ENCODE measurements around the gene POLD2.

The POLD2 gene

GRCh38 chr7:44117801-44118429 is 5.4 kb downstream of the POLD2 start:
- TF ChIP-seq CTCF (IDR thresholded peaks at IDR 0.05; ENCODE audit: low read depth, low read length, poor library complexity, severe bottlenecking) (no peak), EZH2phosphoT487 (IDR thresholded peaks at IDR 0.05; ENCODE audit: borderline replicate concordance, low read length) (no peak)

GRCh38 chr7:44116789-44117666 is 6.3 kb downstream of the POLD2 start:
- H3K4me2 ChIP-seq (ENCODE audit: low read length): no peak overlapping the region
- no peaks in the 10 kb centered on the region for H4K20me1 ChIP-seq (ENCODE audit: control insufficient read depth, insufficient read depth, low read depth, low read length)
- no peaks in the 10 kb centered on the region for H3K9me2 ChIP-seq (replicated peaks; ENCODE audit: control insufficient read depth, low read length)
- no peaks in the 10 kb centered on the region for H3K9me3 ChIP-seq (ENCODE audit: control insufficient read depth, insufficient read depth, low read length)
- no peaks in the 10 kb centered on the region for H3K27me3 ChIP-seq (ENCODE audit: control insufficient read depth, low read length)
- H3K79me2 ChIP-seq (ENCODE audit: control insufficient read depth, low read length): peaks cover 42% of the 10 kb centered on the region
- H3K36me3 ChIP-seq (ENCODE audit: control insufficient read depth, low read length): peaks cover 83% of the 10 kb centered on the region
- no peak overlapping the region for H3K27ac ChIP-seq (ENCODE audit: low read depth, low read length)
- peaks cover 24% of the 10 kb centered on the region for H3K4me1 ChIP-seq (ENCODE audit: control insufficient read depth, low read length)
- no peak overlapping the region for H3K4me3 ChIP-seq (ENCODE audit: low read length)
- H3F3A ChIP-seq (ENCODE audit: control insufficient read depth, insufficient read depth): no peaks in the 10 kb centered on the region
- TF ChIP-seq EZH2phosphoT487 (IDR thresholded peaks at IDR 0.05; ENCODE audit: borderline replicate concordance, low read length): no peak
- TF ChIP-seq CTCF (IDR thresholded peaks at IDR 0.05; ENCODE audit: low read depth, low read length, poor library complexity, severe bottlenecking): no peak

More at GRCh38 chr7:44117801-44118429, 5.4 kb downstream of the POLD2 start:
- no peaks in the 10 kb centered on the region for H4K20me1 ChIP-seq (ENCODE audit: control insufficient read depth, insufficient read depth, low read depth, low read length)
- no peaks in the 10 kb centered on the region for H3K9me3 ChIP-seq (ENCODE audit: control insufficient read depth, insufficient read depth, low read length)
- H3K27ac ChIP-seq (ENCODE audit: low read depth, low read length): no peak overlapping the region
- H3K4me3 ChIP-seq (ENCODE audit: low read length): no peak overlapping the region
- H3K9me2 ChIP-seq (replicated peaks; ENCODE audit: control insufficient read depth, low read length): no peaks in the 10 kb centered on the region
- no peak overlapping the region for H3K4me2 ChIP-seq (ENCODE audit: low read length)
- peaks cover 31% of the 10 kb centered on the region for H3K4me1 ChIP-seq (ENCODE audit: control insufficient read depth, low read length)
- no peaks in the 10 kb centered on the region for H3F3A ChIP-seq (ENCODE audit: control insufficient read depth, insufficient read depth)
- H3K79me2 ChIP-seq (ENCODE audit: control insufficient read depth, low read length): peaks cover 51% of the 10 kb centered on the region
- peaks cover 89% of the 10 kb centered on the region for H3K36me3 ChIP-seq (ENCODE audit: control insufficient read depth, low read length)
- H3K27me3 ChIP-seq (ENCODE audit: control insufficient read depth, low read length): no peaks in the 10 kb centered on the region

- peaks cover 16% of the 10 kb centered on the region for H3K4me1 ChIP-seq (ENCODE audit: control insufficient read depth, low read length)
- no peaks in the 10 kb centered on the region for H3K27me3 ChIP-seq (ENCODE audit: control insufficient read depth, low read length)
- no peak overlapping the region for H3K27ac ChIP-seq (ENCODE audit: low read depth, low read length)
- H3F3A ChIP-seq (ENCODE audit: control insufficient read depth, insufficient read depth): no peaks in the 10 kb centered on the region
- no peaks in the 10 kb centered on the region for H4K20me1 ChIP-seq (ENCODE audit: control insufficient read depth, insufficient read depth, low read depth, low read length)
- no peaks in the 10 kb centered on the region for H3K9me3 ChIP-seq (ENCODE audit: control insufficient read depth, insufficient read depth, low read length)
- H3K4me2 ChIP-seq (ENCODE audit: low read length): no peak overlapping the region
- H3K4me3 ChIP-seq (ENCODE audit: low read length): no peak overlapping the region
- no peaks in the 10 kb centered on the region for H3K9me2 ChIP-seq (replicated peaks; ENCODE audit: control insufficient read depth, low read length)
- peaks cover 75% of the 10 kb centered on the region for H3K36me3 ChIP-seq (ENCODE audit: control insufficient read depth, low read length)
- H3K79me2 ChIP-seq (ENCODE audit: control insufficient read depth, low read length): peaks cover 34% of the 10 kb centered on the region
- TF ChIP-seq CTCF (IDR thresholded peaks at IDR 0.05; ENCODE audit: low read depth, low read length, poor library complexity, severe bottlenecking) (no peak), EZH2phosphoT487 (IDR thresholded peaks at IDR 0.05; ENCODE audit: borderline replicate concordance, low read length) (no peak)
Measured at GRCh38 chr7:44116087-44116788, 7.1 kb downstream of the POLD2 start.

Measured in DOHH2 (cell line).